WERI-Rb-1 (cell line): ENCODE data around the gene CTDP1.

ENCODE experiments used
- DNase-seq: peaks from one replicate; pipeline ENCODE4 v3.0.0-alpha.2; 2020
- H3K27ac ChIP-seq: fragments of 250-450 bp; sonication (Bioruptor Pico); 2 replicates; pipeline ENCODE4 v1.5.1; 2020; ENCODE audit warnings: mild to moderate bottlenecking, moderate library complexity
- H3K27me3 ChIP-seq: fragments of 250-450 bp; sonication (Bioruptor Pico); 2 replicates; pipeline ENCODE4 v1.5.1; 2021; ENCODE audit warnings: mild to moderate bottlenecking, low read depth, moderate library complexity; ENCODE audit not compliant: insufficient read depth, severe bottlenecking
- H3K36me3 ChIP-seq: fragments of 250-450 bp; sonication (Bioruptor Pico); 2 replicates; pipeline ENCODE4 v1.5.1; 2020; ENCODE audit warnings: mild to moderate bottlenecking, moderate library complexity
- H3K4me3 ChIP-seq: 2 replicates; pipeline ENCODE4 v1.5.1; 2011; ENCODE audit warnings: low read depth, mild to moderate bottlenecking, control low read depth, low read length
- H3K9me3 ChIP-seq: fragments of 250-450 bp; sonication (Bioruptor Pico); 2 replicates; pipeline ENCODE4 v1.5.1; 2021; ENCODE audit warnings: mild to moderate bottlenecking, moderate library complexity; ENCODE audit not compliant: severe bottlenecking
- TF ChIP-seq, protein P1 (sequence below): IDR thresholded peaks from 2 replicates; pipeline ENCODE4 v1.5.1; 2011; ENCODE audit warnings: low read depth, mild to moderate bottlenecking, control low read depth, inconsistent platforms, low read length

Gene CTDP1

DNA sequence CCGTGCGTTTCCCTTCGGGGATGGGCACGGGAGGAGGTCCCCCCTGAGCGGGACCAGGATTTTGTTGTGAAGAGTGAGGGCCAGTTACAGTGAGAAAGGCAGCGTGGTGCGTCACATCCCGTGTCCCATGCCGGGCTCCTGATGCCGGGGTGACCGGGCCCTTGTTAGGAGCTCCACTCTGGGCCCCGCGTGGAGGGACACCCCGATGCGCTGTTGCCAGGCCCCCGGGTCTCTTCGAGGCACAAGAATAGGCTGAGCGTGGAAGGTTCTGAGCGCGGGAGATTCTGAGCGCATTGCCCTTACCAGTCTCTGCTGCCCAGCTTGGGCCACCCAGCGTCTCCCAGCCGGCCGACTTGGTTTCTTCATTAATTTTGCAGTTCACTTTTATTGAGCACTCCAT lies 17.6 kb downstream of the CTDP1 start:
- no peak for DNase-seq
- H3K36me3 ChIP-seq: peaks cover 65% of the 10 kb centered on the region
- H3K4me3 ChIP-seq: no peak overlapping the region
- H3K27me3 ChIP-seq: no peaks in the 10 kb centered on the region
- H3K27ac ChIP-seq: no peak overlapping the region
- H3K9me3 ChIP-seq: no peaks in the 10 kb centered on the region
- TF ChIP-seq, protein P1, sequence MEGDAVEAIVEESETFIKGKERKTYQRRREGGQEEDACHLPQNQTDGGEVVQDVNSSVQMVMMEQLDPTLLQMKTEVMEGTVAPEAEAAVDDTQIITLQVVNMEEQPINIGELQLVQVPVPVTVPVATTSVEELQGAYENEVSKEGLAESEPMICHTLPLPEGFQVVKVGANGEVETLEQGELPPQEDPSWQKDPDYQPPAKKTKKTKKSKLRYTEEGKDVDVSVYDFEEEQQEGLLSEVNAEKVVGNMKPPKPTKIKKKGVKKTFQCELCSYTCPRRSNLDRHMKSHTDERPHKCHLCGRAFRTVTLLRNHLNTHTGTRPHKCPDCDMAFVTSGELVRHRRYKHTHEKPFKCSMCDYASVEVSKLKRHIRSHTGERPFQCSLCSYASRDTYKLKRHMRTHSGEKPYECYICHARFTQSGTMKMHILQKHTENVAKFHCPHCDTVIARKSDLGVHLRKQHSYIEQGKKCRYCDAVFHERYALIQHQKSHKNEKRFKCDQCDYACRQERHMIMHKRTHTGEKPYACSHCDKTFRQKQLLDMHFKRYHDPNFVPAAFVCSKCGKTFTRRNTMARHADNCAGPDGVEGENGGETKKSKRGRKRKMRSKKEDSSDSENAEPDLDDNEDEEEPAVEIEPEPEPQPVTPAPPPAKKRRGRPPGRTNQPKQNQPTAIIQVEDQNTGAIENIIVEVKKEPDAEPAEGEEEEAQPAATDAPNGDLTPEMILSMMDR: no peak

DNA sequence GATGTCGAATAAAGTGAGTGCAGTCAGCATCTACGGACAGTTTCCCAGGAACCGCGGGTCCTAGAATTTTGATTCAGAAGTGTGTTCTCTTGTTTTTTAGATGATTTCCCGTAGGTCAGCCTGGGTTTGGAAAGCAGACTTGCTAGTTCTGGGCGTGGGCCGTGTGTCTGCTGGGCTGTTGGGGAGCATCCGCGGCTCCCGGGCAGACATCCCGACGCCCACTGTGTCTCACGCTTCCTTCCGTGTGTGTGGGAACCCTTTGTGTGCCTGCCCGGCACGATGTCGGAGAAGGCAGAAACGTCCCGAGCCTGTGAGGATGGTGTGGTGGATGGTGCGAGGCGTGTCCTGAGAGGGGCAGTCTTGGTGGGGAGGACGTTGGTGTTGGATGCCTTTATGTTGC lies 18.4 kb downstream of the CTDP1 start:
- TF ChIP-seq, protein P1: no peak
- H3K27ac ChIP-seq: no peak overlapping the region
- peaks cover 65% of the 10 kb centered on the region for H3K36me3 ChIP-seq
- H3K9me3 ChIP-seq: no peaks in the 10 kb centered on the region
- no peak overlapping the region for H3K4me3 ChIP-seq
- H3K27me3 ChIP-seq: no peaks in the 10 kb centered on the region
- DNase-seq: no peak

DNA sequence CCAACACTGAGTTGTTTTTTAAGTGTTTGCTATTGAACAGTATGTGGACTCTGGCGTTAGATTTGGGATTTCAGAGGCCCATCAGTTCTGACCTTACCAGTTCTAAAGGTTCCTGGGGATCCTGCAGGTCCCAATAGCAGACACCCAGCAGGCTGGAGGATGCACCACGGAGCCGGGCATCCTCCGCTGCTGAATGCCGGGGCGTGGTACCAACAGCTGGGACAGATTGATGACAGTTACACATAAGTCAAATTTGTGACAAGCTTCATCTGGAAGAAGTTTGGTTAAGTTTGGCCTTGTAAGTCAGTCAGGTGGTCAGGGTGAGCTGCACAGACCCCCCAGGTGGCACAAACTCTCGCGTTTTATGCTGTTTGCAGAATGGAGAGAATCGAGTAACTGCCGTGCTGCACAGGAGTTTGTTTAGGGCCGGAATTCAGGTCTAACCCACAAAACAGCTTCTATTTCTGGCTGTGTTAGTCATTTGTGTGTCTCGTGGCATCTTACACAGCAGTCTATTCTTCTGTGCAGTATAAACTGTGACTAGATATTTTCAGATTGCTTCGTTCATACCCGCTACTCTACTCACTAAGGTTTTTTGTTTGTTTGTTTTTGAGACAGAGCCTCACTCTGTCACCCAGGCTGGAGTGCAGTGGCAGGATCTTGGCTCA lies 19.2 kb downstream of the CTDP1 start:
- H3K4me3 ChIP-seq: no peak overlapping the region
- peaks cover 70% of the 10 kb centered on the region for H3K36me3 ChIP-seq
- H3K9me3 ChIP-seq: no peaks in the 10 kb centered on the region
- no peak overlapping the region for H3K27ac ChIP-seq
- no peaks in the 10 kb centered on the region for H3K27me3 ChIP-seq
- TF ChIP-seq, protein P1: no peak
- no peak for DNase-seq

- Histone ChIP-seq H3K9me3 (no peaks in the 10 kb centered on the region), H3K27ac (no peak overlapping the region), H3K36me3 (peaks cover 77% of the 10 kb centered on the region), H3K27me3 (no peaks in the 10 kb centered on the region), H3K4me3 (no peak overlapping the region)
- DNase-seq: no peak
- TF ChIP-seq, protein P1: no peak
Measured at GRCh38 chr18:79699653-79700052, 20.1 kb downstream of the CTDP1 start.

DNA sequence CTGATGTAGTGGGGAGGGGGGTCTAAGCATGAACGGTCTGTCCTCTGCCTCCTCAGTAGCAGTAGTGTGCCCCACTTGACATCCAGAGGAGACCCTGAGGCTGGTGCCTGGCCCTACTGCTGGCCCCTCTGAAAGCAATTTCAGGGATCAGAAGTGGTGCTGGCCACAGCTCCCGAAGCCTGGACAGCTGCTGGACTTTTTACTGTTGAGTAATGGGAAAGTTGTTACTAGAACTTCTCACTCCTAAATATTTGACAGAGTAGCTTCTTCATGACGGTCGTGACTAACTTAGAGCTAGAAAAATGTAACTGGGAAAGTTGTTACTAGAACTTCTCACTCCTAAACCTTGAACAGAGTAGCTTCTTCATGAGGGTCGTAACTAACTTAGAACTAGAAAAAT lies 23.3 kb downstream of the CTDP1 start:
- no peak overlapping the region for H3K4me3 ChIP-seq

More for the DNA sequence above, 23.3 kb downstream of the CTDP1 start:
- H3K27me3 ChIP-seq: no peaks in the 10 kb centered on the region
- peaks cover 80% of the 10 kb centered on the region for H3K36me3 ChIP-seq
- H3K27ac ChIP-seq: no peak overlapping the region
- TF ChIP-seq, protein P1: no peak
- no peak for DNase-seq
- H3K9me3 ChIP-seq: no peaks in the 10 kb centered on the region
